ENCODE results near the gene MED27. TPM values are rescaled to one million over a fixed set of nuclear protein-coding genes. Genes with fewer than 3 reads are reported as not detected.

MED27 gene
- total RNA-seq, 1 donor, result 25.7 TPM

DNA sequence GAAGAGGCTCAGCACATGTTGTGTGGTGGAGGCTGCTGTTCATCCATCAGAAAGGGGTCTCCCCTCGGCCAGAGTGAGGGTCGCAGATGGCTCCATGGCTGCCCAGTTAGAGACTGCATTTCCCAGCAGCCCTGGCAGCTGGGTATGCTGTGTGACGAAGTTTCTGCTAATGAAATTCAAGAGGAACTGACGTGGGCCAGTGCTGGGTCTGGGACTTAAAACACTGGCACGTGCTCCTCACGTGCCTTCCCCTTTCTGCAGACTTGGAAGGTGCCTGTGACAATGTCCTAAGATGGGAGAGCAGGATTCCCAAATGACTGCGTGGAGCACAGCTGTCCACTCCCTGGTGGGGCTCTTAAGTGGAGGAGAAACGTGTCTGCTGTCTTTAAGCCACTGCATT is 225.3 kb downstream of the MED27 start:
- H3K36me3 ChIP-seq (ENCODE audit: insufficient read depth, low read length), result no peaks in the 10 kb centered on the region

DNA sequence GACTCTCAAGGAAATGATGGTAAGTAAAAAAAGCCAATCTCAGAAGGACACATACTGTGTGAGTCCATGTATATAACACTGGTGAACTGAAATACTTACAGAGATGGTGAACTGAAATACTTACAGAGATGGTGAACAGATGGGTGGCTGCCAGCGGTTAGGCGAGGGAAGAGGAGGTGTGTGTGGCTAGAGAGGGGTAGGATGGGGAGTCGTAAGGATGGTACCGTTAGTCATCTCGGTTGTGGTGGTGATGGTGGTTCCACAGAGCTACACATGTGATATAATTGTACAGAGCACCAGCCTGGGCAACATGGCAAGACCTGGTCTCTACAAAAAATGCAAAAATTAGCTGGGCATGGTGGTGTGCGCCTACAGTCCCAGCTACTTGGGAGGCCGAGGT is 226.2 kb downstream of the MED27 start:
- Histone ChIP-seq H4K20me1 (ENCODE audit: insufficient read depth, low read length) (no peaks in the 10 kb centered on the region), H3K4me2 (ENCODE audit: insufficient read depth, low read length) (no peak overlapping the region), H3K4me1 (ENCODE audit: insufficient read depth, low read length) (no peaks in the 10 kb centered on the region), H3K4me3 (ENCODE audit: insufficient read depth, low read length) (no peak overlapping the region), H3K9me3 (ENCODE audit: low read depth, low read length) (no peaks in the 10 kb centered on the region), H3K36me3 (ENCODE audit: insufficient read depth, low read length) (no peaks in the 10 kb centered on the region), H3K79me2 (ENCODE audit: insufficient read depth, low read length) (no peaks in the 10 kb centered on the region), H2AFZ (ENCODE audit: low read length) (no peak overlapping the region), H3K27me3 (ENCODE audit: insufficient read depth, low read length) (no peaks in the 10 kb centered on the region), H3K27ac (ENCODE audit: low read depth, low read length) (no peak overlapping the region)
- DNase-seq (ENCODE audit: insufficient read length, low spot score, missing footprints), result no peak
- no peak for TF ChIP-seq CTCF (IDR thresholded peaks at IDR 0.05; ENCODE audit: extremely low read depth, low read depth, low read length)

More for the DNA sequence above, 225.3 kb downstream of the MED27 start:
- Histone ChIP-seq H3K4me1 (ENCODE audit: insufficient read depth, low read length) (no peaks in the 10 kb centered on the region), H3K79me2 (ENCODE audit: insufficient read depth, low read length) (no peaks in the 10 kb centered on the region), H3K9me3 (ENCODE audit: low read depth, low read length) (no peaks in the 10 kb centered on the region), H3K4me3 (ENCODE audit: insufficient read depth, low read length) (no peak overlapping the region), H3K27ac (ENCODE audit: low read depth, low read length) (no peak overlapping the region), H4K20me1 (ENCODE audit: insufficient read depth, low read length) (no peaks in the 10 kb centered on the region), H3K27me3 (ENCODE audit: insufficient read depth, low read length) (no peaks in the 10 kb centered on the region), H2AFZ (ENCODE audit: low read length) (no peak overlapping the region), H3K4me2 (ENCODE audit: insufficient read depth, low read length) (no peak overlapping the region)
- no peak for TF ChIP-seq CTCF (IDR thresholded peaks at IDR 0.05; ENCODE audit: extremely low read depth, low read depth, low read length)
- DNase-seq (ENCODE audit: insufficient read length, low spot score, missing footprints), result no peak

GRCh38 chr9:131851414-131851813 is 228.3 kb downstream of the MED27 start:
- Histone ChIP-seq H3K4me2 (ENCODE audit: insufficient read depth, low read length) (no peak overlapping the region), H3K4me1 (ENCODE audit: insufficient read depth, low read length) (no peaks in the 10 kb centered on the region), H4K20me1 (ENCODE audit: insufficient read depth, low read length) (no peaks in the 10 kb centered on the region), H2AFZ (ENCODE audit: low read length) (no peak overlapping the region), H3K27ac (ENCODE audit: low read depth, low read length) (no peak overlapping the region), H3K27me3 (ENCODE audit: insufficient read depth, low read length) (peaks cover 3% of the 10 kb centered on the region), H3K36me3 (ENCODE audit: insufficient read depth, low read length) (no peaks in the 10 kb centered on the region), H3K4me3 (ENCODE audit: insufficient read depth, low read length) (no peak overlapping the region), H3K79me2 (ENCODE audit: insufficient read depth, low read length) (no peaks in the 10 kb centered on the region), H3K9me3 (ENCODE audit: low read depth, low read length) (no peaks in the 10 kb centered on the region)
- no peak for TF ChIP-seq CTCF (IDR thresholded peaks at IDR 0.05; ENCODE audit: extremely low read depth, low read depth, low read length)
- no peak for DNase-seq (ENCODE audit: insufficient read length, low spot score, missing footprints)

DNA sequence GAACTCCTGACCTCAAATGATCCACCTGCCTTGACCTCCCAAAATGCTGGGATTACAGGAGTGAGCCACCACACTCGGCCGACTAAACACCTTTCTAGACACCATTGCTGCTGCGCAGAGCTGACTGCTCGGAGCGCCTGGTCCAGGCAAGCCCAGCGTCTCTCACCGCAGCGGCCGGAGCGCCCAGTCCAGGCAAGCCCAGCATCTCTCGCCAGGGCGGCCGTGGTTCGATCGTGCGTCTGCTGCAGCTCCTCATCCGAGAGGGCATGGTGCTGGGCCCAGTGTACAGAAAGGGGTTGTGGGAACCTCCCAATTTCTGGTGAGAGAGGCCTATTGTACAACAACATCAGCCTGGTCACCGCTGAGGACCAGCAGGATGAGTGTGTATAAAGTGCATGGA is 230.3 kb downstream of the MED27 start:
- no peak for TF ChIP-seq CTCF (IDR thresholded peaks at IDR 0.05; ENCODE audit: extremely low read depth, low read depth, low read length)
- no peak overlapping the region for H2AFZ ChIP-seq (ENCODE audit: low read length)
- DNase-seq (ENCODE audit: insufficient read length, low spot score, missing footprints), result no peak

More for the DNA sequence above, 230.3 kb downstream of the MED27 start:
- H3K4me2 ChIP-seq (ENCODE audit: insufficient read depth, low read length), result no peak overlapping the region
- no peaks in the 10 kb centered on the region for H3K4me1 ChIP-seq (ENCODE audit: insufficient read depth, low read length)
- H3K27ac ChIP-seq (ENCODE audit: low read depth, low read length), result no peak overlapping the region
- no peaks in the 10 kb centered on the region for H4K20me1 ChIP-seq (ENCODE audit: insufficient read depth, low read length)
- no peaks in the 10 kb centered on the region for H3K36me3 ChIP-seq (ENCODE audit: insufficient read depth, low read length)
- H3K79me2 ChIP-seq (ENCODE audit: insufficient read depth, low read length), result no peaks in the 10 kb centered on the region
- H3K9me3 ChIP-seq (ENCODE audit: low read depth, low read length), result no peaks in the 10 kb centered on the region
- peaks cover 13% of the 10 kb centered on the region for H3K27me3 ChIP-seq (ENCODE audit: insufficient read depth, low read length)
- H3K4me3 ChIP-seq (ENCODE audit: insufficient read depth, low read length), result no peak overlapping the region
